Measurements from ENCODE around the gene EFNA5.

EFNA5 gene

DNA sequence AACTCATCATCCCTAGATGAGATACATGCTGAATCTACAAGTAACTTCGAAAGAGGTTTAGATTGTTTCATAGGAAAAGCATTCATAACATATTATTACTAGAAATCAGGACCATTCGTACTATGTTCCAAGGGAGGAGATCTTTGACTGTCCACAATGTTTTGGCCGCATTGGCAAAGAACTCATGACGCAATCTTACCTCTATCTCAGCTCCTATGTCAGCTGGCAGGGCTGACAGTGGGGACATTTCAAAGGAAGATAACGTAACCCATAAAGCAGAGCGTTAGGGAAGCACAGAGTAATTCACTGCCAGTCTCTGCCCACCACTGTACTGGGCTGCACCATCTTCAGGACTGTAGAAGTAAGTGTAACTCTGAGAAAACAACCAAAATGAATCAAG lies 69.7 kb downstream of the EFNA5 start:
- peak; percentile 20 for DNase-seq

DNA sequence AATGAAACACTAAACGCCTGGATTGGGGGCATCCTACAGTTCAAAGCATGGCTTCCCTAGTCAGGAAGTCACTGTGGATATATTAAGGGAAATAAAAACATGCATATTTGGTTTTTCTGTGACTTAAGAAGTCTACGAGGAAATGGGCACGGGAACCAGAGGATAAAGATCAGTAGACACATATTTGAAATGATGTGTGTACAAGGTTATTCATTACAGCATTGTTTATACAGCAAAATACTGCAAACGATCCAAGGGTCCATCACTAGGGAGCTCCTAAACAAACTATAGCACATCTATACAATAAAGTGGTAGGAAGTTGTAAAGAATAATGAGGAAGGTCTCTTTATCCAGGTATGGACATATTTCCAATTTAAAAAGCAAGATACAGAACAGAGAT lies 71.8 kb downstream of the EFNA5 start:
- DNase-seq, result no peak

DNA sequence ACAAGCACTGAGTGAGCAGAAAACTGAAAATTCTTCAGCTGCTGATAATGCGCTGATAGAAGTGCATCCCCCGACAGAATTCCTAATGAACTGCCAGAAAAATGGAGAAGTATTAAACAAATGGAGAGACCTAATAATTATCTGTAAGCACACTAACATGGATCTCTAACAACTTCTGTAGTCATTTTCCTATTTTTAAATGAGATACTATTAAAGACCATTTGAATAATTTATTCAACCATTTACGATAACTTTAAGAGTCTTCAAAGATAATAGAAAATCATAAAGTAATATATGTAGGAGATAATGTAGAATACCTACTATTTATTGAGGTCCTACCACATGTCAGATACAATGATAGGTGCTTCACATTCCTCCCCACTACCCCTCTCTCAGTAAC lies 72.9 kb downstream of the EFNA5 start:
- no peak for DNase-seq

DNA sequence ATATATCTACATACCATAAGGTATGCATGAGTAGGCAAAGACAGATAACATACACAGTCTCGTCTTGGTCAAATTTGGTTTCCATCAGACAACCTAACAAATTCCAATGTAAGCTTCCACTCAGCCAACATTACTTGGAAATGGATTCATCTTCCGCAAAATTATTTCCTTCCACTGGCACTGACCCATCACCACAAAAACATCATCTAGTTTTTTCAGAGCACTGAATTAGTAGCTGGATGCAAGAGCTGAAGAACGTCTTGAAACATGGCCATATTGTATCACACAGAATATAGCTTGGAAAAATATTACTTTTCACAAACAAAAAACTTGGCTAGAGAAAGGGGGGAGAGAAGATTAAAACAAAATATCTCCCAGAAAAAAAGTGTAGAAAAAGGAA lies 73.5 kb downstream of the EFNA5 start:
- DNase-seq, result no peak

DNA sequence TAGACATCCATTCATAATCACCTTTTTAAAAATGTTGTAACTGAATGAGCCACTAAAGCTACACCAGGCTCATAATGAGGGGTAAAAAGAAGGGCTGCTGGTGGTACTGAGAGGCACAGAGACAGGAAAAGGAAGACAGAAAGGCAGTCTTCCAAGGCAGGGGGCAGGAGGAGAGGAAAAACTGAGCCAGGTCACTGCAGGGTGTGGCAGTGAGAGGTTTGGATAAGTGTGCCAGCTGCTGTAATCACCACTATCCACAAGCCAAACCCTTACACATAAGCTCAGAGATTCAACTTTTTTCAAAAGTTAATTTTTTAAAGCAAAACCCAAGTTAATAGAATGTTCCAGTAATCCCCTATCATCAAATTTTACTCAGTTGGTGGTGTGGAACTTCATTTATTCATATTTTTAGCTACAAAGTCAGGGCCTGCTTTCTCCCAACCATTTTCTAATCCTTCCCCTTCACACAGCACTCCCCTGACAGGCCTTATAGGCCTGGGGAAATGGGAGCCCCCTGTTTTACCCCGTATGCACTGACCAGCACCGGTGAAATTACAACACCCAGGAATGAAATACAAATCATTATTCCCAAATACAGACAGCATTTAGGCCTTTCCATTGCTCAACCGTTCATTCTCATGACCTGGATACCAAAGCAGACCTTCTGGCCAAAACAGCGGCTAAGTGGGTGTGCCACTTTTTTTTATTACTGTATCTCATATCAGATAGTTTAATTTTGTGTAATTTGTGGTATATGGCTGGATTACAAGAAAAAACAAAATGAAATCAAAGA lies 76.3 kb downstream of the EFNA5 start:
- DNase-seq, result no peak

DNA sequence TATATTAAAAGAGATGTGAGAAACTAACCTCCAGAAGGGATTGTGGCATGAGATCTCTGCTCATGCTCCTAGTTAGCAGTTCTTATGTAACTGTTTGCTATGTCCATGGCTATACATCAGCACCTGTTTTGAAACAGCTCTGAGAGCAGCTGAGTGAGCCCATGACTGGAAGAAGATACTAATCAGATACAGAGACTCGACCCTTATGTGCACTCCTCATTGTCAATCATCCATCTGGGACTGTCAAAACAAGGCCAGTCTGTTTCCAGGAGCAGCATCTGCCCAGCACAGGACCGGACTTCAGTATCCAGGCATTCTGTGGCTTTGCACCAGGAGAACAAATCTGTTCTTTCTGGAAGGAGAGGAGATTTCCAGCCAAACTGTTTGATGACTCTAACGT lies 77.7 kb downstream of the EFNA5 start:
- no peak for DNase-seq

DNA sequence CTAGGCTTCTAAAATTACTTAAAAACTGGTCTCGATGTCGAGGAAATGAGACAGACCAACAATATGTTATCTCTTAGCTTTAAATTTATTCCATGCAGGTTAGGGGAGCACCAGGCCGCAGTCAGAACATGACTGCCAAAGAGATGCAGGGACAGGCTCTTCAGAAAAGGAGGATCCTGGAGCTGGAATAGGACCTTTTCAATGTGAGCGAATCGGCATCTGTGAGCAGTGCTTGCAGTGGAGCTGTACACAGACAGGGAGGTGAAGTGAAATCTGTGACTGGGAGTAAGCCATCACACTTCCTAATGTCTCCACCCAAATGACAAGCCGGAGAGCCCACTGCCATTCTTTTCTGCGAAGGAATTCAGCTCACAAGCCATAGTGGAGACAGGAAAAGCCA lies 78.2 kb downstream of the EFNA5 start:
- no peak for DNase-seq

DNA sequence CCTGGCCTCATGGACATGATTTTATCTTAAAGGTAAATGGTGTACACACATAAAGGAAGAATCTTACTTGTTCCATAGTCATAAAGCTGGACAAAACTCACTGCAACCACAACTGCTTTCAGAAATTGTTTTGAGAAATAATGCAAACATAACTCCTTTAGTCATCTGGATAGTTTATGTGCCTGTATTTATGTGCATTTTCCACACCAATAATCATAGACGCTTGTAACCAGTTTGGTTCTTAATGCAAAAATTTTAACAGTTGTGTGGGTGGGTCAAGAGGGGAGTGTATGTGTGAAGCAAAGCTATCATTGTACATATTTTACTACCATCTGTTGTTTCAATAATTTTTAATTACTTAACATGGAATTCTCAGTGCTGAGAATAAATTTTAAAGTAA lies 80.1 kb downstream of the EFNA5 start:
- DNase-seq, result no peak

DNA sequence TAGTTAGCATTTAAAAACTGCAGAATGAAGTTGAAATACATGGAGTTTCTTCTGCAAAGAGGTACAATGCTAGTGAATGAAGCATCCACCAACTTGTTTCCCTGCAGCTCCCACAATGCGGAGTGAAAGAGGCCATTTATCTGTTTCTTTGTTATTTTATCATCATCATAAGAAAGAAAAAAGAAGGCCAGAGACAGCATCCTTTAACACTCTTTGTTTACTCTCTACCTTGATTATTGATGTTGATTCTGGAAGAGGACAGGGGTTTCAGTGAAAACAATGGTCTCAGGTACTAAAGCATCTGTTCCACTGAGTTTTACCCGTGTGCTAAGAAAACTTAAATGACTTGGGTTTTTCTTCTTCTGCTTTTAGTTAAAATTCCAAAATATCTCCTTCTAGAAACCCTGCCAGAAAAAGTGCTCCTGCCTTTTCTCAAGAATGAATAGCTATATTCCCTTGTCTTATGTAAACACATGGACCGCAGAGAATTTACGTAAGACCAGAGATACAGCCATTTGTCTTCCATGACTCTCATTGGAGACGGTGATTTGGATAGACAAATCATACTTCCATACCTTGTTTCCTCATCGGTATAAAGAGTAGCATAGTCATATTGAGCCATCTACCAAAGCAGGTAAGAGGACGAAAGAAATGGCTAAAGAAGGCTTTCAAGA lies 81.1 kb downstream of the EFNA5 start:
- DNase-seq, result no peak

DNA sequence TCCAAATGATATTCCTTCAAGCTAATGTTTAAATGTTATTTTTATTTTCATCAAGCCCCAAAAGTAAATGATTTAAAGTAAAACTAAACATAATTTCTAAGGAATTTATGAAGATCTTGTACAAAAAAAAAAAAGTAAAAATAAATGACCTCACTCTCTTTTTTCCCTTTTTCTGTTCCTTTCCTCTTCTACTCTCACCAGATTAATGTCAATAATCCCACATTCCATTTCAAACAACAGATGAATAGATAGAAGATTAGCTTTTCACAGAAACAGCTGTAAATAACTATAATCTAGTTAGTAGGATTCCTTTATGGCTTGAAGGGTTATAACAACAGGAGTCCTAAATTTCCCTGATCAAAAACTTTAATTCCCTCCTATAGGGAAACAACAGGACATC lies 88.1 kb downstream of the EFNA5 start:
- DNase-seq, result no peak

DNA sequence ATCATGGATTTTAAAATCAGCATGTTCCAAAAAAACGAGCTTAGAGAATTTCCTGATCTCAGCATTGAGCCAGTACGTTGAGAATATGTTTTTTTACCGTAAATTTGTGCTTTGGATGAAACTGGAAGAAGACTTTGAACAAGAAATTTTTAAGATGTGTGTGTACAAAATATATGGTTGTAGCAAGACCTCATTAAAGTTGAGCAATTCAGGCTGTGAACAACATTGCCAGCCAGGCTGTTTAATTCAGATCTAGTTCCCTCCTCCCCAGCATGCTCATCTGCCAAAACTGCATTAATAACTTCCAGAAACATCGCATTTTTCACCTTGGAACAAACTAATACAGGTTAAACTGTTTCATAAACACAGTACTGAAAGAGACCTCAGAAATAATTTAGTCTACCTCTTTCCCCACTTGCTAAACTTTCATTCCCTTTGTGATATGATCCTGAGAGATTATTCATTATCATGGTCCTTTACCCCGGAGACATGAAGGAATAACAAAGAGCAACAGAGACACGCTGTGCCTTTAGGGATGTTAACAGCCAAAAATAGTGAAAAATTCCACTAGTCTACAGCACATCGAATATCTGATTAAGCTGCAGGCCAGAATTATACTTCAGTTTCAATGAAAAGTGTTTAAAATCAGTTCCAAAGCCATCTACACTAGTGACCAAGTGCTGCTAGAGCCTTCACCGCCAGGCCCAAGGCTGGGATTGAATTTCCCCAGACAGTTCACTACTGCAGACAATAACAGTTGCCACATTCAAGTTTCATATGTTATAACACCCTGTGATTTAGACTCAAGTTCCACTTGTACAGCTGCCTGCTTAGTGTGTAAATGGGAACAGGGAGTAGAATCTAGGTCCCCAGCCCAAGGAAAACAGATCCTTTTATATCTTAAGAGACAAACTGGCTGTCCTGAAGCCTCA lies 89.6 kb downstream of the EFNA5 start:
- no peak for DNase-seq

DNA sequence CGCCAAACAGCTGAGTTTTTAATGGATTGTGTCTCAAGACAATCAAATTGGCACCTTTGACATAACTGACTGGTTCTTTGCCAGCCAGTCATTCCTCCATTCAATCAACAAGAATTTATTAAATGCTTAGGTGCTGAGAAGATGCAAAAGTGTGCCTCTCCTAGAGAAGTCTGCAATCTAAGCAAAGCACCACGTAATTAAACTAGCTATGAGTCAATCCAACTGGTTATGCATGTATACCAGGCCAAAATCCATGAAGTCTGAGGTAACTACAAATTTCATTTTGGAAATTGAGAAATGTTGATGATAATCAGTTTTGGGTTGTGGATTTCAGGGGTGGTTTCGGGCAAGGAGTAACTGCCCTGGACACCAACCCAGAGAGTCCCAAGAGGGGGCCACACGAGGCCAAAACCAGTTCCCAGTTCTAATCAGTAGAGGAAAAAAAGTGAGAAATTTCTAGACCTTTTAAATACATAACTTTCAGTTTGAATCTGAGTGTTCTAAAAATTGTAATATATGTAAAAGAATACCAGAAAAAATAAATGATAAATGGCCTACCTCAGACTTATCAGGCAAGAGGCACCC lies 92.6 kb downstream of the EFNA5 start:
- DNase-seq, result no peak

DNA sequence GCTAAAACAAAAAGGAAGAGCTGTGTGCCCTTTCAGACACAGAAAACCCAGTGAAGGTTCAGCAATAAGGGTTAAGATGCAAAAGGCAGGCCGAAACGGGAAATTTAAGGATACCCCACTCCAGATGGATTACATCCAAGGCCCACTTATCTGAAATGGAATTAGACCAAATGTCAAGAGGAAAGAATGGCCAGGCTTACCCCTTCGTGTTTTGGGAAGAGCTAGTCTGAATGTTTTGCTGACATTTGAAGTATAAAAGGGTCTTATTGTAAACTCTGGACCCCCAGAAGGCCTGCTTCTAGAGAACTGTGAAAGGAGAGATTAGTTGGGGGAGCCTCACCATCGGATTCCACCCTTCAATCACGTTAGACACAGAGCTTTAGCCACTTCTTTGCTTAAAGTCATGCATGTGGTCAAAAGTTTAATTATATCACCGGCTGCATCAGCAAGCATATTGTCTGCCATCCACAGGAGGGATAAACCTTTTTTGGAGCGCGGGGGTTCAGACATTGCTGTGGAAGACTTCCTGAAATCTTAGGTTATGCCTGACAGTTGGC lies 93.3 kb downstream of the EFNA5 start:
- DNase-seq, result no peak

DNA sequence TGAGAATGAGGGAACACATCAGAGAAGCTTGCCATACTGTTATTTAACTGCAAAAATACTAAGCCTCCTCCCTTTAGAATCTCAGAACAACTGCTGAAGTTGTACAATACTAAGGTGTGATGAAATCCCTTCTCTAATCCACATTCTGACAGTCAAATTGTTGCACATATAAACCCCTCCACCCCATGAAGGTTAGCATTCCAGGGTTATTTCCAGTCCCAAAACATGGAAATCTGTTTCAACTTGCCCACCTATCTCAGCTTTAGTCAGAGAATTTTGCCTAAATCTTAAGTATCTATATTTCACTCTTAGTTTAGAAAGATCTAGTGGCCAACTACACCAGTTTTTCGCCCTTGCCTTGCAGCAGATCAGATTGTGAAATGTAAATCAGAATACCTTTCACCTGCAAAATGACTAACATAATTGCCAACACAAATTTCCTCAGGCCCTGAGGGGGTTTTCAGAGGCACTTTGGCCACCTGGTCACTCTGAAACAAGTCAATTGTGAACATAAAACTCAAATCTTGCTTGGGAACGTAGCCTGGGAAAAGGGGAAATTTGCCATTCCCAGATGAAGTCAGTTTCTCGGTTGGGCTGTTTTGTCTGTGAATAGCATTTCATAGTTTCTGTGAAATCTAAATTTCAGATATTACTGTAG lies 93.9 kb downstream of the EFNA5 start:
- DNase-seq, result no peak

DNA sequence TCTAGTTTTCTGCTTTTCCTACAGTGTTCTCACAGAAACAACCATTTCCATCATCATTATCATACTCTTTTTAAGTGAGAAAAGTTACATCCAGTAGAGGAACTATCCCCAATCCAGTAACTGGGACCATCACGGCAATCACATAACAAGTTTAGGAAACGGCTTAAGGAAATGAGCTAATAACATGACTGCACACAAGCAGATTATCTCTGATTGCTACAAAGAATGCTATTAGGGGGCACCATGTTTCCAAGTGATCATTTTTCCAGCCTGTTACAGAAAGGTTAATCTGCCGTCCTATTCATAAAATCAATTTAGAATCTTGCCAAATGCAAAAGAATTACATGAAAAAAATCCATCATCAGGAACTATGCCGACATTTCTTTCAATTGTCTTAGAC lies 94.6 kb downstream of the EFNA5 start:
- DNase-seq, result no peak

DNA sequence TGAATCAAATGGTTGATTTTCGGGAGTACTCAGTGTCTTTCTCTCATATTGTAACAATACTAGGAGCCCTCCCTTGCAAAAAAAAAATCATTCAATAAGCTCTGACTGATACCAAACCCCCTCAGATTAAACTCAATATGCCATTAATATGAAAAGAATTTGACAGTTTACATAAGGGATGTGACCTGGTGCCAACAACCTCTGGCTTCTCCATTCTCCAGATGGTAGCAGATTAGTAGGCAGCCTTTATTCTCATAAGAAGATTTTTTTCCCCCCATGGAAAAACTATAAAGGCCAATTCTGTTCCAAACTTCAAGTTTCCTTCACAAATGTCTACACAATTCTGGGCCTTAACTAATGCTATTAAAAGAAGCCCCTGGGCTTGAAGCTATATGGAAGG lies 96.5 kb downstream of the EFNA5 start:
- DNase-seq, result no peak

DNA sequence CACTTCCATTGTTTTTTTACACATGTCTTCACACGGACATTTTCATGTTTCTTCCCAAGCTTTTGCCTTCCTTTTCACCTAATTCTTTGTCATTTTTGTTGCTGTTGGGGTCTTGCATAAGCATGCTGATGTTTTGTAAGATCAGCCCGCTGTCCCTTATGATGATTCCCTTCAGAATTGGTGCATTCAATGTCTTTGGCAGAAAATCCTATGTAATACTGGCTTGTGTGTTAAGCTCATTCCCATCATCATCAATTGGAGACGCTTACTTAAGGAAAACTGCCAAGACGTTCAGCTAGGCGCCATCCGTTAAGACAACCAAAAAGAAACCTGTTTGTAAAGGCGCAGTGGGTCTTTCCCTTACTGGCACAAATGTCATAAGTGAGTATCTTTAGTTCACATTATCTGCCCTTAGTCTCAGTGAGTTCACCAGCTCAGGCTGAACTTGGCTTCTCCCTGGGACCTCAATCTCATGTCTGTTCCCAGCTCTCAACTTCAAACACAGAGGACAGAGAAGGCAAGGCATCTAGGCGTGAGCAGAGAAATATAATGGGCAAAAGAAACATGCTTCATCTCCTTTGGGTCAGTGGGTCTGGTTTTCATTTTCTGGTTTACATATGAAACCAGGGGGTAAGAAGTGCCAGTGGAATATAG lies 97.9 kb downstream of the EFNA5 start:
- no peak for DNase-seq

DNA sequence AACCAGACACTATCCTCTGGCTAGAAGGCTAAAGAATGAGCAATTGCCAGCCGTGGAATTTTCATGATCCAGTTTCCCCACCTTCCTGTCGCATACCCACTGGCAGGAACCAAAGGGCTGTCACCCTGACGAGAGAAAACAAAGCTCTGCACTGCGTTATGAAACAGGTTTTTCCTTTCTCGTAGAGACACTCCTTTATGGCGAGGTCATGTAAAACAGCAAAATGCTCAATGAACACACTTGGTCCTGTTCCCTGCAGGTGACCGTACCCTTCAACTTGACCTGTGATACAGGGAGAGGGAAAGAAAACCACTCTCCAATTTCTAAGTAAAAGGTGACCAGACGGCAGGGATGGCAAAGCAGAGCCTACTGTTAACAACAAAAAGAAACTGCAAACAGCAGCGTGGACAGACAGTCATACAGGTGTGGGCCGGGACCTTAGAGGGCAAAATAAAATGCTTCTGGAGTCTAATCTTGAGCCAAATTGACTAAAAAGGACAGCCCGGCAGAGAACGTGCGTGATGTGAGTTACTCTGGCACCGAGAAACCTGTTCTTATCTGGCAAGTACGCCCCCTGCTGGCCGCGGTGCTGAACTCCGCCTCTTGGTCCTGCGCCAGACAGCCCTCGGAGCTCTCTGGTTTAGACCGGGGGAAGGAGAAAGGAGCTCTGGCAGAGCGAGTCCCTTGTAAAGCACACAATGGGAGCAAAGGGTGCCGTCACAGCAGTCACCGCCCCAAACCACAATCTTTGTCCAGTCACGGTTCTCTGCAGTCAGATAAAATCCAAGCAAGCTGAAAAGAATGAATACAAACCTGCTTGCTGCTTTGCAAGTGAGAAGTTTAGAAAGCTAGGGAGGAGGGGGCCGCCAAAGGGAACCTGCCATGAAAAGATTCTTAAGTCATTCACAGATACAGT lies 98.9 kb downstream of the EFNA5 start:
- DNase-seq, result peak; percentile 95

DNA sequence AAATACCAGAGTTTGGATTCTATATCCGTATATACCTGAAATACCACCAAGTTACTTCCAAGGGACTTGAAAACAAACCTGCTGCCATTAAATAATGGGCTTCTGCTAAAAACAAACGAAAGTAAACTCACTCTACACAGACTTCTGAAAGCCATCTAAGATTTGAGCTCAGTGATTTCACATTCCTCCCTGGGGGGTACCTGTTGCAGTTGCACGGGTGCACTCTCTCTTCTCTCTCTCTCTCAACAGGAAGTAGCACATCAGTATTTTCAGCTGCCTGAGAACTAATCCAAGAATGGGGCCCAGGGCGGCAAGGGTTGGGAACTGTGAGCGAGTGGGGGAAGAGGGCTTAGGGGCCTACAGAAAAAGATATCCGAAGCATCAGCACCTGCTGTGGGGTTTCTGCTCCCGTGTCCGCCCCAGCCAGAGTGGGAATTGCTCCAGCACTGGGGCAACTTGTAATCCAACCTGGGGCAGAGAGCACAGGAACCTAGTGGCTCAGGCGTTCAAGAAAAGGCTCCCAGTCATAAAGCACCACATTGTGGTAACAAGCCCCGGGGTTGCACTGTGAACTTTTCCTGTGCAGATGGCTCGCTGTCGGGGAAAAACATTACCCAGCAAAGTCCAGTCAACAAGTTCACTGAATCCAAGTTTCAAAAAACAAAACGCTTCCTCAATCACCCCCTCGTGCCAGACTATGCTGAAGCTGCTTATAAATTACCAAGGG lies 99.8 kb downstream of the EFNA5 start:
- DNase-seq, result no peak

DNA sequence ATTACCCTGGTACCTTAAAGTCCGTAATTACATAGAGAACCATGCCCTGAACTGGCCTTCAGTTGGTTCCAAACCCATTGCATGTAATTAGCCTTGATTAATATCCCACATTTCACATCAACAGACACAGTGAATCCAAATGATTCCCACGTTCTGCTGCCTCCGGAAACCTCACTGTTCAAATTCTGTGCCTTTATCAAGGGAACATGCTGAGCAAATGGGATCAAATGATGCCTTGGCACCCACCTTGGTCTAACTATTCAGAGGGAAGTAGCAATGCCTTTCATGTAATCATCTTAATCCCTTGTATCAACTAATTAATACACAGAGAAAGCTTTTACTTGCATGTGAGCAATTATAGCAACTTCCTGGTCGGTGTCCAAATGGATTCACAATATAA lies 100.6 kb downstream of the EFNA5 start:
- no peak for DNase-seq
